Heart left ventricle (tissue), 13 donors: ENCODE measurements around the gene NANS.

ENCODE experiments used
- POLR2A ChIP-seq, 2 donors: fragments of 450-650 bp; IDR thresholded peaks; one replicate each; pipeline ENCODE4 v1.6.1; 2017; ENCODE audit warnings: antibody characterized with exemption in 2 of 2, mild to moderate bottlenecking in 2 of 2, moderate library complexity in 2 of 2
- TF ChIP-seq, protein P1 (sequence below), 12 donors: fragments of 200-600 bp; sonication (generic) in 4 of 12; IDR thresholded peaks; one replicate each; pipeline versions ENCODE4 v1.5.0 to v1.8.0; 2018 to 2022; ENCODE audit warnings: antibody characterized with exemption in 12 of 12, mild to moderate bottlenecking in 5 of 12
- donor health status: ischemic (EF 13 %, LVEDD 7.1; RV severe dilation, severe dysfunction).
- donor health status: DM: no; HTN: yes; CAD: no.
- donor health status: DM: no; HTN: no; CAD: no.
- donor health status: ischemic (EF 25% LVEDD 6.9; RV normal size, moderate dysfunction).
- donor health status: ischemic (EF 25% LVEDD 5.7; RV mildly dilated, moderate dysfunction).
- donor health status: ischemic (EF 35%, LVEDD 5.7; RV mildly dilated, moderate dysfunction).
- donor health status: nonischemic (EF 11% LVEDD 7.7; RV severe dilation, severe dysfunction).
- donor health status: DM: yes; HTN: yes; CAD: no.
- donor health status: PGD.
- donor health status: ischemic (EF 29% LVEDD 5.4; RV normal size, mild dysfunction).
- donor health status: nonischemic (EF 23%, LVEDD 6.1; RV moderate dilation, normal function).

DNA sequence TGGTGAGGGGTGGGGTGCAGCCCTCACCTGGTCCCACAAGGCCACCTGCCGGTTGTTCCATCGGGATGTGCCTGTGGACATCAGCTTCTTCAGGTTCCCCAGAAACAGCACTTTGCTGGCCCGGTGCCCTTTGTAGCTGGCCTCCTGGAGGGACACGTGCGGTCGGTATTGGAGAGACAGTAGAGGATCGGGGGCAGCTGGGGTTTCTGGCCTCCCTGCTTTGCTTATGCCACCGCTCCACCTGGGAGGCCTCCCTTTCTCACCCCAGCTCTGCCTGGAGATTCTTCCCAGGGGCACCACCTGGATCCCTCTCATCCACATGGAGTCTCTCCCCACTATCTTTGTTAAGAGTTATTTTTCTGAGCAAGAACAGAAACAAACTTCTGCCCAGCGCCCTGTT is 75.6 kb downstream of the NANS start:
- TF ChIP-seq, protein P1, sequence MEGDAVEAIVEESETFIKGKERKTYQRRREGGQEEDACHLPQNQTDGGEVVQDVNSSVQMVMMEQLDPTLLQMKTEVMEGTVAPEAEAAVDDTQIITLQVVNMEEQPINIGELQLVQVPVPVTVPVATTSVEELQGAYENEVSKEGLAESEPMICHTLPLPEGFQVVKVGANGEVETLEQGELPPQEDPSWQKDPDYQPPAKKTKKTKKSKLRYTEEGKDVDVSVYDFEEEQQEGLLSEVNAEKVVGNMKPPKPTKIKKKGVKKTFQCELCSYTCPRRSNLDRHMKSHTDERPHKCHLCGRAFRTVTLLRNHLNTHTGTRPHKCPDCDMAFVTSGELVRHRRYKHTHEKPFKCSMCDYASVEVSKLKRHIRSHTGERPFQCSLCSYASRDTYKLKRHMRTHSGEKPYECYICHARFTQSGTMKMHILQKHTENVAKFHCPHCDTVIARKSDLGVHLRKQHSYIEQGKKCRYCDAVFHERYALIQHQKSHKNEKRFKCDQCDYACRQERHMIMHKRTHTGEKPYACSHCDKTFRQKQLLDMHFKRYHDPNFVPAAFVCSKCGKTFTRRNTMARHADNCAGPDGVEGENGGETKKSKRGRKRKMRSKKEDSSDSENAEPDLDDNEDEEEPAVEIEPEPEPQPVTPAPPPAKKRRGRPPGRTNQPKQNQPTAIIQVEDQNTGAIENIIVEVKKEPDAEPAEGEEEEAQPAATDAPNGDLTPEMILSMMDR (IDR thresholded peaks at IDR 0.05), result no peak
- TF ChIP-seq POLR2A (IDR thresholded peaks at IDR 0.05), result no peak
